ENCODE results near the gene IL1RAPL2.
"Not testable (repeated sequence)": the region's sequence is repeated elsewhere in the genome, so short reads cannot be mapped to it uniquely, and the experiment has no call there.

Gene IL1RAPL2

GRCh38 chrX:105803891-105804290, 1237.9 kb downstream of the IL1RAPL2 start:
- Histone ChIP-seq H3K4me2 (ENCODE audit: low read length) (no peak overlapping the region), H3K9ac (ENCODE audit: low read length) (no peak overlapping the region), H3K27me3 (ENCODE audit: low read depth, low read length) (no peaks in the 10 kb centered on the region), H3K36me3 (replicated peaks; ENCODE audit: low read depth, low read length) (no peaks in the 10 kb centered on the region), H3K4me3 (ENCODE audit: low read length) (no peak overlapping the region), H3K79me2 (ENCODE audit: low read length) (no peaks in the 10 kb centered on the region), H3K4me1 (ENCODE audit: low read length) (no peaks in the 10 kb centered on the region), H4K20me1 (ENCODE audit: insufficient read depth, low read length) (no peaks in the 10 kb centered on the region), H2AFZ (ENCODE audit: low read depth, low read length) (no peak overlapping the region), H3K27ac (ENCODE audit: low read length) (no peak overlapping the region), H3K9me3 (ENCODE audit: insufficient read depth, low read length) (no peaks in the 10 kb centered on the region)
- no peak for TF ChIP-seq EZH2phosphoT487 (IDR thresholded peaks at IDR 0.05; ENCODE audit: low read depth)
- TF ChIP-seq, protein P1, sequence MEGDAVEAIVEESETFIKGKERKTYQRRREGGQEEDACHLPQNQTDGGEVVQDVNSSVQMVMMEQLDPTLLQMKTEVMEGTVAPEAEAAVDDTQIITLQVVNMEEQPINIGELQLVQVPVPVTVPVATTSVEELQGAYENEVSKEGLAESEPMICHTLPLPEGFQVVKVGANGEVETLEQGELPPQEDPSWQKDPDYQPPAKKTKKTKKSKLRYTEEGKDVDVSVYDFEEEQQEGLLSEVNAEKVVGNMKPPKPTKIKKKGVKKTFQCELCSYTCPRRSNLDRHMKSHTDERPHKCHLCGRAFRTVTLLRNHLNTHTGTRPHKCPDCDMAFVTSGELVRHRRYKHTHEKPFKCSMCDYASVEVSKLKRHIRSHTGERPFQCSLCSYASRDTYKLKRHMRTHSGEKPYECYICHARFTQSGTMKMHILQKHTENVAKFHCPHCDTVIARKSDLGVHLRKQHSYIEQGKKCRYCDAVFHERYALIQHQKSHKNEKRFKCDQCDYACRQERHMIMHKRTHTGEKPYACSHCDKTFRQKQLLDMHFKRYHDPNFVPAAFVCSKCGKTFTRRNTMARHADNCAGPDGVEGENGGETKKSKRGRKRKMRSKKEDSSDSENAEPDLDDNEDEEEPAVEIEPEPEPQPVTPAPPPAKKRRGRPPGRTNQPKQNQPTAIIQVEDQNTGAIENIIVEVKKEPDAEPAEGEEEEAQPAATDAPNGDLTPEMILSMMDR (IDR thresholded peaks at IDR 0.05; ENCODE audit: low read depth, low read length): no peak

- not testable (repeated sequence) for H3K9me3 ChIP-seq (ENCODE audit: insufficient read depth, low read length); H3K36me3 ChIP-seq (replicated peaks; ENCODE audit: low read depth, low read length); H3K27ac ChIP-seq (ENCODE audit: low read length); H3K9ac ChIP-seq (ENCODE audit: low read length); H3K4me1 ChIP-seq (ENCODE audit: low read length); H2AFZ ChIP-seq (ENCODE audit: low read depth, low read length); H3K4me3 ChIP-seq (ENCODE audit: low read length); H3K79me2 ChIP-seq (ENCODE audit: low read length); H3K27me3 ChIP-seq (ENCODE audit: low read depth, low read length); H4K20me1 ChIP-seq (ENCODE audit: insufficient read depth, low read length); H3K4me2 ChIP-seq (ENCODE audit: low read length)
Observed at GRCh38 chrX:105805655-105806054, 1239.7 kb downstream of the IL1RAPL2 start.

- TF ChIP-seq, protein P1 (IDR thresholded peaks at IDR 0.05; ENCODE audit: low read depth, low read length): no peak
- TF ChIP-seq EZH2phosphoT487 (IDR thresholded peaks at IDR 0.05; ENCODE audit: low read depth): no peak
- H3K9me3 ChIP-seq (ENCODE audit: insufficient read depth, low read length): no peaks in the 10 kb centered on the region
- H3K4me3 ChIP-seq (ENCODE audit: low read length): no peak overlapping the region
- no peak overlapping the region for H2AFZ ChIP-seq (ENCODE audit: low read depth, low read length)
- no peak overlapping the region for H3K27ac ChIP-seq (ENCODE audit: low read length)
- H3K4me2 ChIP-seq (ENCODE audit: low read length): peak overlapping the region; percentile 12; the same call in 1 of the 2 replicates
- no peaks in the 10 kb centered on the region for H3K79me2 ChIP-seq (ENCODE audit: low read length)
- no peaks in the 10 kb centered on the region for H3K36me3 ChIP-seq (replicated peaks; ENCODE audit: low read depth, low read length)
- no peak overlapping the region for H3K9ac ChIP-seq (ENCODE audit: low read length)
- peaks cover 11% of the 10 kb centered on the region for H3K4me1 ChIP-seq (ENCODE audit: low read length)
- H3K27me3 ChIP-seq (ENCODE audit: low read depth, low read length): no peaks in the 10 kb centered on the region
- H4K20me1 ChIP-seq (ENCODE audit: insufficient read depth, low read length): no peaks in the 10 kb centered on the region
Observed at GRCh38 chrX:105816517-105816916, 1250.5 kb downstream of the IL1RAPL2 start.

Measured in OCI-LY3 (cell line).